ENCODE measurements around the gene CENPV. TPM values are rescaled to one million over a fixed set of nuclear protein-coding genes. Genes with fewer than 3 reads are reported as not detected.

CENPV gene
- total RNA-seq, 1 experiment from 2014 or later = 58.0 TPM

DNA sequence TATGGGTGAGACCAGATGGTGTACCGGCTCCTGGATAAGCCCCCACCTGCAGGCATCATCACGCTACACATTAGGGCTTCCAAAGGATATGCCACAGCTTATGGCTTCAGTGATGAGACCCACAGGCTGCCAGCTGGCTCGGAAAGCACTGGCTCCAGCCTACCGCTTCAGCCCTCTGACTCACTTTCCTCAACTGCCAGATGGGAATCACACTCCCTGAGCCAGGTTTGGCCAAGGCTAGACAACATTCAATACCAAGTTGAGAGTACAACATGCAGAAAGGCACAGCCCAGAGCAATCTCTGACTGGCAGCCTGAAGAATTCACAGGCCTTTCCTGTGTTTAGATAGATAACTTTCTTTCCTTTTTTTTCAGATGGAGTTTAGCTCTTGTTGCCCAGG is 10.3 kb downstream of the CENPV start:
- Mint-ChIP-seq H3K4me3 (ENCODE audit: low read depth, unreplicated experiment) (no peak overlapping the region), H3K9me3 (ENCODE audit: low read depth, unreplicated experiment) (no peaks in the 10 kb centered on the region), H3K4me1 (ENCODE audit: low read depth, unreplicated experiment) (no peaks in the 10 kb centered on the region), H3K36me3 (ENCODE audit: insufficient read depth, unreplicated experiment) (no peaks in the 10 kb centered on the region), H3K27ac (ENCODE audit: unreplicated experiment) (no peak overlapping the region), H3K27me3 (ENCODE audit: unreplicated experiment) (no peaks in the 10 kb centered on the region)
- CTCF ChIA-PET = no interaction called here
- TF ChIP-seq, protein P1, sequence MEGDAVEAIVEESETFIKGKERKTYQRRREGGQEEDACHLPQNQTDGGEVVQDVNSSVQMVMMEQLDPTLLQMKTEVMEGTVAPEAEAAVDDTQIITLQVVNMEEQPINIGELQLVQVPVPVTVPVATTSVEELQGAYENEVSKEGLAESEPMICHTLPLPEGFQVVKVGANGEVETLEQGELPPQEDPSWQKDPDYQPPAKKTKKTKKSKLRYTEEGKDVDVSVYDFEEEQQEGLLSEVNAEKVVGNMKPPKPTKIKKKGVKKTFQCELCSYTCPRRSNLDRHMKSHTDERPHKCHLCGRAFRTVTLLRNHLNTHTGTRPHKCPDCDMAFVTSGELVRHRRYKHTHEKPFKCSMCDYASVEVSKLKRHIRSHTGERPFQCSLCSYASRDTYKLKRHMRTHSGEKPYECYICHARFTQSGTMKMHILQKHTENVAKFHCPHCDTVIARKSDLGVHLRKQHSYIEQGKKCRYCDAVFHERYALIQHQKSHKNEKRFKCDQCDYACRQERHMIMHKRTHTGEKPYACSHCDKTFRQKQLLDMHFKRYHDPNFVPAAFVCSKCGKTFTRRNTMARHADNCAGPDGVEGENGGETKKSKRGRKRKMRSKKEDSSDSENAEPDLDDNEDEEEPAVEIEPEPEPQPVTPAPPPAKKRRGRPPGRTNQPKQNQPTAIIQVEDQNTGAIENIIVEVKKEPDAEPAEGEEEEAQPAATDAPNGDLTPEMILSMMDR (IDR thresholded peaks at IDR 0.05; ENCODE audit: unreplicated experiment) = no peak
- no TSS peak for BruUV-seq (replicated peaks)
- intact Hi-C loops (cut with micrococcal nuclease; ENCODE audit: unreplicated experiment) = no loop called here
- no peak for DNase-seq

- CTCF ChIA-PET = interaction anchor here (0.6 kb wide), 2 partner anchors 16 to 79 kb away, joined by 3 to 5 read pairs; no protein-coding TSS in a partner anchor
Observed at GRCh38 chr17:16339959-16340358, 13.3 kb downstream of the CENPV start.

GRCh38 chr17:16339402-16339801 is 13.9 kb downstream of the CENPV start:
- H3K4me3 Mint-ChIP-seq (ENCODE audit: low read depth, unreplicated experiment) = no peak overlapping the region
- H3K4me1 Mint-ChIP-seq (ENCODE audit: low read depth, unreplicated experiment) = no peaks in the 10 kb centered on the region
- H3K9me3 Mint-ChIP-seq (ENCODE audit: low read depth, unreplicated experiment) = no peaks in the 10 kb centered on the region
- no peaks in the 10 kb centered on the region for H3K27me3 Mint-ChIP-seq (ENCODE audit: unreplicated experiment)
- intact Hi-C loops (cut with micrococcal nuclease; ENCODE audit: unreplicated experiment) = no loop called here
- TF ChIP-seq, protein P1 (IDR thresholded peaks at IDR 0.05; ENCODE audit: unreplicated experiment) = no peak
- no TSS peak for BruUV-seq (replicated peaks)
- no peaks in the 10 kb centered on the region for H3K36me3 Mint-ChIP-seq (ENCODE audit: insufficient read depth, unreplicated experiment)
- no peak for DNase-seq
- CTCF ChIA-PET = no interaction called here
- H3K27ac Mint-ChIP-seq (ENCODE audit: unreplicated experiment) = no peak overlapping the region

More at GRCh38 chr17:16339959-16340358, 13.3 kb downstream of the CENPV start:
- Mint-ChIP-seq H3K27ac (ENCODE audit: unreplicated experiment) (no peak overlapping the region), H3K27me3 (ENCODE audit: unreplicated experiment) (no peaks in the 10 kb centered on the region), H3K36me3 (ENCODE audit: insufficient read depth, unreplicated experiment) (no peaks in the 10 kb centered on the region), H3K4me3 (ENCODE audit: low read depth, unreplicated experiment) (no peak overlapping the region), H3K9me3 (ENCODE audit: low read depth, unreplicated experiment) (no peaks in the 10 kb centered on the region), H3K4me1 (ENCODE audit: low read depth, unreplicated experiment) (no peaks in the 10 kb centered on the region)
- no peak for DNase-seq
- BruUV-seq (replicated peaks) = no TSS peak
- intact Hi-C loops (cut with micrococcal nuclease; ENCODE audit: unreplicated experiment) = no loop called here
- TF ChIP-seq, protein P1 (IDR thresholded peaks at IDR 0.05; ENCODE audit: unreplicated experiment) = no peak

DNA sequence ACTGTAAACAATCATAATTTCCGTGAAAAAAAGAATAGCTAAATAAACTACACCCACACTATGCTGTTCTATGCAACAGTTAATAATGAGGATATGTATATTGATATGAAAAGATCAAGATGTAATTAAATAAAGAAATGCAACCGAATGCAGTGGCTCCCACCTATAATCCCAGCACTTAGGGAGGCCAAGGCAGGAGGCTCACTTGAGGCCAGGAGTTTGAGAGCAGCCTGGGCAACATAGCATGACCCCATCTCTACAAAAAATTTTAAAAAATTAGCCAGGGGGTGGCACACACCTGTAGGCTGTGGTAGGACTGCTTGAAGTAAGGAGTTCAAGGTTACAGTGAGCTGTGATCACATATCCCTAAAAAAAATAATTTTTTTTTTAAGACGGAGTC is 14.9 kb downstream of the CENPV start:
- H3K4me3 Mint-ChIP-seq (ENCODE audit: low read depth, unreplicated experiment) = no peak overlapping the region
- no peaks in the 10 kb centered on the region for H3K9me3 Mint-ChIP-seq (ENCODE audit: low read depth, unreplicated experiment)
- H3K27me3 Mint-ChIP-seq (ENCODE audit: unreplicated experiment) = no peaks in the 10 kb centered on the region
- TF ChIP-seq, protein P1 (IDR thresholded peaks at IDR 0.05; ENCODE audit: unreplicated experiment) = no peak
- no peaks in the 10 kb centered on the region for H3K36me3 Mint-ChIP-seq (ENCODE audit: insufficient read depth, unreplicated experiment)
- DNase-seq = no peak
- no peaks in the 10 kb centered on the region for H3K4me1 Mint-ChIP-seq (ENCODE audit: low read depth, unreplicated experiment)
- no TSS peak for BruUV-seq (replicated peaks)
- CTCF ChIA-PET = no interaction called here
- no peak overlapping the region for H3K27ac Mint-ChIP-seq (ENCODE audit: unreplicated experiment)
- intact Hi-C loops (cut with micrococcal nuclease; ENCODE audit: unreplicated experiment) = no loop called here

Measured in Calu3 (cell line).